ENCODE measurements around the gene CORO6.

DNA sequence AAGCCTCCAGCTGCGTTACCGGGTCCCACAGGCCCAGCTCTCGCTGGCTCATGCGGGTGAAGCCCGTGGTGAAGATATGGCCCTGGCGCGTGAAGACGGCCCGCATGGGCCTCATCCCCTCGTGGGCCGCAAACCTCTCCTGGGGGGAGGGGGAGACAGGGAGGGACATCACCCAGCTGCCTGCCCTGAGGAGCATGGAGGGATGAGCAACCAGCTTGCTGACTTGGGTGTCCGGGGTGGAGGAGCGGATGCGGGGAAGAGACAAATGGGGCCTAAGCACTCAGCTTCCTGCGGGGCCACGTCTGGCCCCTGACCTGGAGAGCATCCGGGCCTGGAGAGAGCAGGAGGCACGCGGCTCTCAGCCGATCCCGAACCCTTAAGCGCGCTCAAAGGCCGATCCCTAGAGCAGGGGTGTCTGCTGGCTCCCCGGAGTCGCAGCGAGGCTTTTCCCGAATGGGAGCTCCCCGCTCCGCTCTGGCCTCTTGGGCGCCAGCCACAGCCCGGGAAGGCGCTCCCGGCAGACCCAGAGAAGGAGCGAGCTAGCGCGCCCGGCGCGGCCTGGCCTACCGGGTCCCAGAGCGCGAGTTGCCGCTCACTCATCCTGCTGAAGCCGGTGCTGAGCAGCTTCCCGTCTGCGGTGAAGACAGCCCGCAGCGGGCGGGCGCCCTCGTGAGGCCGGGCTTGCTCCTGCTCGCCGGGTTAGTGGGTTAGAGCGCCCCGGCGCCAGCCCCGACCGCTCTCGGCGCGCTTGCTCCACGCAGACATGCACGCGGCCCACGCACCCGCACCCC, 5.0 kb downstream of the CORO6 start:
- TF ChIP-seq, protein P1, sequence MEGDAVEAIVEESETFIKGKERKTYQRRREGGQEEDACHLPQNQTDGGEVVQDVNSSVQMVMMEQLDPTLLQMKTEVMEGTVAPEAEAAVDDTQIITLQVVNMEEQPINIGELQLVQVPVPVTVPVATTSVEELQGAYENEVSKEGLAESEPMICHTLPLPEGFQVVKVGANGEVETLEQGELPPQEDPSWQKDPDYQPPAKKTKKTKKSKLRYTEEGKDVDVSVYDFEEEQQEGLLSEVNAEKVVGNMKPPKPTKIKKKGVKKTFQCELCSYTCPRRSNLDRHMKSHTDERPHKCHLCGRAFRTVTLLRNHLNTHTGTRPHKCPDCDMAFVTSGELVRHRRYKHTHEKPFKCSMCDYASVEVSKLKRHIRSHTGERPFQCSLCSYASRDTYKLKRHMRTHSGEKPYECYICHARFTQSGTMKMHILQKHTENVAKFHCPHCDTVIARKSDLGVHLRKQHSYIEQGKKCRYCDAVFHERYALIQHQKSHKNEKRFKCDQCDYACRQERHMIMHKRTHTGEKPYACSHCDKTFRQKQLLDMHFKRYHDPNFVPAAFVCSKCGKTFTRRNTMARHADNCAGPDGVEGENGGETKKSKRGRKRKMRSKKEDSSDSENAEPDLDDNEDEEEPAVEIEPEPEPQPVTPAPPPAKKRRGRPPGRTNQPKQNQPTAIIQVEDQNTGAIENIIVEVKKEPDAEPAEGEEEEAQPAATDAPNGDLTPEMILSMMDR (conservative IDR thresholded peaks at IDR 0.05), result no peak
- TF ChIP-seq EZH2 (IDR thresholded peaks at IDR 0.05; ENCODE audit: low read depth), result no peak
